HepG2 (cell line): ENCODE data around the gene CAPRIN2. TPM values are rescaled to one million over a fixed set of nuclear protein-coding genes. Genes with fewer than 3 reads are reported as not detected.

ENCODE experiments used
- ARID2 ChIP-seq: sonication (generic); formaldehyde crosslinking; IDR thresholded peaks from 2 replicates; pipeline ENCODE4 v1.8.1; 2022; ENCODE audit warnings: mild to moderate bottlenecking, missing genetic modification reagents, borderline replicate concordance
- BCL3 ChIP-seq: sonication (generic); formaldehyde crosslinking; IDR thresholded peaks from 2 replicates; pipeline ENCODE4 v1.5.1; 2020; ENCODE audit warnings: mild to moderate bottlenecking, missing genetic modification reagents, moderate library complexity
- CEBPB ChIP-seq: IDR thresholded peaks from 2 replicates; pipeline ENCODE4 v1.6.1; 2011; ENCODE audit warnings: low read depth, low read length, improper control_type of control experiment, borderline replicate concordance
- HDAC1 ChIP-seq: sonication (generic); formaldehyde crosslinking; IDR thresholded peaks from 2 replicates; pipeline ENCODE4 v1.5.1; 2020; ENCODE audit warnings: mild to moderate bottlenecking, missing genetic modification reagents
- HHEX ChIP-seq: IDR thresholded peaks from 2 replicates; pipeline ENCODE4 v1.6.1; 2016; ENCODE audit warnings: control low read depth
- HNF4A ChIP-seq: sonication (generic); formaldehyde crosslinking; IDR thresholded peaks from 2 replicates; pipeline ENCODE4 v1.4.0; 2020; ENCODE audit warnings: missing genetic modification reagents
- HNRNPK ChIP-seq: fragments of 200-400 bp; formaldehyde crosslinking; IDR thresholded peaks from 2 replicates; pipeline ENCODE4 v1.6.1; 2018; ENCODE audit warnings: low read length, low read depth, moderate library complexity, mild to moderate bottlenecking; ENCODE audit not compliant: poor library complexity, severe bottlenecking
- KAT2B ChIP-seq: fragments of 150-350 bp; IDR thresholded peaks from 2 replicates; pipeline ENCODE4 v1.6.1; 2014; ENCODE audit warnings: low read depth, low read length, borderline replicate concordance
- KAT8 ChIP-seq: IDR thresholded peaks from 2 replicates; pipeline ENCODE4 v1.6.1; 2016; ENCODE audit warnings: missing genetic modification reagents, missing compliant biosample characterization
- KDM2A ChIP-seq: sonication (generic); formaldehyde crosslinking; IDR thresholded peaks from 2 replicates; pipeline ENCODE4 v1.4.0; 2020; ENCODE audit warnings: low read depth, missing genetic modification reagents, borderline replicate concordance
- MXD4 ChIP-seq: IDR thresholded peaks from 2 replicates; pipeline ENCODE4 v1.6.1; 2016; ENCODE audit warnings: mild to moderate bottlenecking, missing biosample characterization, missing genetic modification reagents
- NKX3-1 ChIP-seq: sonication (generic); formaldehyde crosslinking; IDR thresholded peaks from 2 replicates; pipeline ENCODE4 v1.5.0; 2020; ENCODE audit warnings: missing genetic modification reagents
- SALL1 ChIP-seq: sonication (generic); formaldehyde crosslinking; IDR thresholded peaks from 2 replicates; pipeline ENCODE4 v1.8.0; 2022; ENCODE audit warnings: mild to moderate bottlenecking, missing genetic modification reagents
- SPEN ChIP-seq: sonication (generic); formaldehyde crosslinking; IDR thresholded peaks from 2 replicates; pipeline ENCODE4 v1.5.1; 2020; ENCODE audit warnings: low read depth, mild to moderate bottlenecking, missing genetic modification reagents
- STAG1 ChIP-seq: sonication (generic); formaldehyde crosslinking; IDR thresholded peaks from 2 replicates; pipeline ENCODE4 v1.4.0; 2020; ENCODE audit warnings: missing genetic modification reagents
- ZBTB38 ChIP-seq: sonication (generic); formaldehyde crosslinking; IDR thresholded peaks from 2 replicates; pipeline ENCODE4 v1.5.1; 2020; ENCODE audit warnings: mild to moderate bottlenecking, missing genetic modification reagents
- ZHX1 ChIP-seq: sonication (generic); formaldehyde crosslinking; IDR thresholded peaks from 2 replicates; pipeline ENCODE4 v1.8.1; 2022; ENCODE audit warnings: low read depth, mild to moderate bottlenecking, missing genetic modification reagents
- ZNF17 ChIP-seq: sonication (generic); formaldehyde crosslinking; IDR thresholded peaks from 2 replicates; pipeline ENCODE4 v1.5.0; 2020; ENCODE audit warnings: mild to moderate bottlenecking, missing genetic modification reagents
- ZNF547 ChIP-seq: sonication (generic); formaldehyde crosslinking; IDR thresholded peaks from 2 replicates; pipeline ENCODE4 v1.5.1; 2020; ENCODE audit warnings: mild to moderate bottlenecking, missing genetic modification reagents
- ZNF598 ChIP-seq: sonication (generic); formaldehyde crosslinking; IDR thresholded peaks from 2 replicates; pipeline ENCODE4 v1.5.1; 2020; ENCODE audit warnings: mild to moderate bottlenecking, missing genetic modification reagents, borderline replicate concordance
- ZNF746 ChIP-seq: sonication (generic); formaldehyde crosslinking; IDR thresholded peaks from 2 replicates; pipeline ENCODE4 v1.8.0; 2022; ENCODE audit warnings: mild to moderate bottlenecking, missing genetic modification reagents
- ZSCAN21 ChIP-seq: sonication (generic); formaldehyde crosslinking; IDR thresholded peaks from 2 replicates; pipeline ENCODE4 v1.8.0; 2022; ENCODE audit warnings: mild to moderate bottlenecking, missing genetic modification reagents, moderate library complexity, borderline replicate concordance
- ZUFSP ChIP-seq: sonication (generic); formaldehyde crosslinking; IDR thresholded peaks from 2 replicates; pipeline ENCODE4 v1.9.0; 2021; ENCODE audit warnings: missing genetic modification reagents, mild to moderate bottlenecking, borderline replicate concordance
- polyA plus RNA-seq, 8 experiments: library from polyadenylated mRNA; depleted of rRNA in 3 of 8; stranded (reverse) in 7 of 8; unstranded in 1 of 8; fragments of >200 nt; fragmentation: Illumina TruSeq in 4 of 8; extraction: Trizol in 4 of 8; gene quantifications; 2 replicates each; pipeline versions ENCODE4 v1.2.1 to v1.2.3, GENCODE V29; 2011 to 2016; ENCODE audit warnings: low read depth in 4 of 8, missing spikeins in 1 of 8, mixed read lengths in 1 of 8; ENCODE audit not compliant: insufficient read depth in 1 of 8
- total RNA-seq, 5 experiments: library from RNA; depleted of rRNA; stranded (reverse); fragments of >200 nt; fragmentation: Illumina TruSeq; extraction: Trizol; gene quantifications; 2 replicates each; pipeline ENCODE4 v1.2.3, GENCODE V29; 2016; ENCODE audit warnings: low read depth in 1 of 5

Gene CAPRIN2
- total and polyA plus RNA-seq, 2 of the 13 experiments (the other 11 are each of a cell fraction or from before 2014, with no cell fraction given): 21.7 to 30.6 TPM

DNA sequence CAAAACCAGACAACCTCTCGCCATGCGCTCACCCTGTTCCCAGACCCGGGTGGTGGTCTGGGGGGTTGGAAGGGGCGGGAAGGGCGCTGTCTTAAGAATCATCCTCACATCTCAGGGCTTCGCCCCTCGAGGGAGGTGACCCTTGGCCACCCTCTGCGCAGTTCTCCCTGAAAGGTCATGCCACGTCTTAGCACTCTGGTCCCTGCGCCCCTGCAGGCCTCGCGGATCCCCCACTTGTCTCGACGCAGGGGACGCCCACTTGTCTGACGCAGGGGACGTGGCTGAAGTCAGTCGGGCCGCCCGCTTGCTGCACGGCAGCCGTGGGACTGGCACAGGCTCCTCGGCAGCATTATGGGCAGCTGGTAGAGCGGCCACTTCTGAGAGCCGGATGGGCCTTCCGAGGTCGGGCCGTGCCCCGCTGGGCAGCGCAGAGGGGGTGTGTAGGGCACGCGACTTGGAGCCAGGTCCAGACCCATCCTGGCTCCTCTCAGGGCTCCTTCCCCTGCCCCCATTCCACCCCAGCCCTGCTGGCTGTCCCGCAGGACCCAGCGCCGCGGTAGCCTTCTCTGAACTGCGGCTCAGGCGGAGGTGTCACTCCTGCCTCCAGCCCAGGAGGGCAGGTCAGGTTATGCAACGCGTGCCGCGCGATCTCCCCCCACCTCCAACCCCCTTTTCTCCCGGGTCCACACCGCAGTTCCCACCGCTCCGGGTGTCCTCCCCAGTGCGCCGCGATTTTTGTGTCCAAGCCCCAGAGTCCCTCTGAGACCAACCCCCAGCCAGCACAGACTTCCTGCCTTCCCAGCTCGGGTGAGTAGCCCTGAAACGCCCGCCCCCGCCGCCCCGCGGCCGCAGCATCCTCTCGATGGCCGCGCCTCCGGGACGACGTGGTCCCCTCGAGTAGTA is 40.9 kb upstream of the CAPRIN2 start (continued):
- TF ChIP-seq SPEN (CRISPR knock-in tag): peak; percentile 20; the same call in 1 of the 2 replicates
- TF ChIP-seq ZNF17 (CRISPR knock-in tag): no peak
- 0 out of 2 replicates have a peak, but pooled peaks have one; percentile 21 for TF ChIP-seq MXD4 (CRISPR knock-in tag)
- 0 out of 2 replicates have a peak, but pooled peaks have one; percentile 25 for TF ChIP-seq ARID2 (CRISPR knock-in tag)
- peak; percentile 50 for TF ChIP-seq HNRNPK
- 0 out of 2 replicates have a peak, but pooled peaks have one; percentile 21 for TF ChIP-seq ZNF746 (CRISPR knock-in tag)
- TF ChIP-seq ZSCAN21: peak; percentile 87
- 0 out of 2 replicates have a peak, but pooled peaks have one; percentile 17 for TF ChIP-seq KAT8 (CRISPR knock-in tag)
- TF ChIP-seq HHEX (CRISPR knock-in tag): no peak
- TF ChIP-seq KAT2B: no peak
- TF ChIP-seq ZNF598 (CRISPR knock-in tag): no peak
- TF ChIP-seq ZHX1 (CRISPR knock-in tag): 0 out of 2 replicates have a peak, but pooled peaks have one; percentile 20
- TF ChIP-seq STAG1 (CRISPR knock-in tag): 0 out of 2 replicates have a peak, but pooled peaks have one; percentile 16
- TF ChIP-seq KDM2A: peak; percentile 17; the same call in 1 of the 2 replicates
- 0 out of 2 replicates have a peak, but pooled peaks have one; percentile 12 for TF ChIP-seq HDAC1 (CRISPR knock-in tag)
- no peak for TF ChIP-seq BCL3 (CRISPR knock-in tag)
- peak; percentile 33; the same call in 1 of the 2 replicates for TF ChIP-seq SALL1 (CRISPR knock-in tag)
- TF ChIP-seq ZNF547 (CRISPR knock-in tag): peak; percentile 57; the same call in 1 of the 2 replicates
- TF ChIP-seq HNF4A (CRISPR knock-in tag): 0 out of 2 replicates have a peak, but pooled peaks have one; percentile 16
- TF ChIP-seq ZUFSP (CRISPR knock-in tag): no peak
- TF ChIP-seq CEBPB: peak; percentile 35; the same call in 1 of the 2 replicates
- 0 out of 2 replicates have a peak, but pooled peaks have one; percentile 29 for TF ChIP-seq NKX3-1 (CRISPR knock-in tag)
- TF ChIP-seq ZBTB38 (CRISPR knock-in tag): peak; percentile 23; the same call in 1 of the 2 replicates
